Measurements from ENCODE around the gene RAB31. TPM values are rescaled to one million over a fixed set of nuclear protein-coding genes. Genes with fewer than 3 reads are reported as not detected.

The RAB31 gene
- total and polyA plus RNA-seq, 4 donors, result 21.5 to 114 (median 49.5) TPM

- H3K27ac ChIP-seq (ENCODE audit: low read depth in 1 of 2, low read length in 1 of 2), result peak overlapping the region in 1 of 2 donors; percentile 89
Observed at GRCh38 chr18:9712130-9712577, 4.1 kb downstream of the RAB31 start.

DNA sequence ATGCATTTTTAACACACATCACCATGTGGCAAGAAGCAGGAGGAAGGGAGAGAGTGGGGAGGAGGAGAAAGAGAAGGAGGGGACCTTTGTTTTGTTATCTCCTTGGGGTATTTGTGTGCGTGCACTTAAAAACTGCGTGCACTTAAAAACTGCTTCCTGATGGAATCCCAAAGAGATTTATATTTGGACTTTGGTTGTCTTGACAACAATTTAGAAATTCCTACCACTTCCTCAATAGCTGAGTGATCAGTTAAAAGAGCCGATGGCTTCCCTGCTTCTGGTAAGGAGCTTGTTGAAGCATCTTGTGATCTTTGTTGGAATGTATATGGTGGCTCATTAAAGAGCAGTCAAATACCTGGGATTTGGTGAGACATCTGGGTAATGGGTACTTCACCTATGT is 4.5 kb downstream of the RAB31 start:
- WGBS, 2 donors, result 26 to 31% methylated on average over 3 of the region's 3 CpGs
- ATAC-seq (ENCODE audit: insufficient read depth, low FRiP score) (no peak), DNase-seq (peak in 2 of 3 donors; percentile 35 to 38)
- Histone ChIP-seq H3K4me3 (no peak overlapping the region), H3K36me3 (ENCODE audit: control insufficient read depth in 4 of 4, insufficient read depth in 4 of 4, low read length in 4 of 4) (no peaks in the 10 kb centered on the region), H3K9me3 (ENCODE audit: control insufficient read depth in 4 of 4, insufficient read depth in 3 of 4, low read length in 3 of 4) (peaks cover 0 to 2% (median 0%) of the 10 kb centered on the region in 4 donors), H3K4me1 (ENCODE audit: control insufficient read depth in 5 of 5, insufficient read depth in 5 of 5, low read length in 5 of 5) (peaks cover 0 to 19% (median 0%) of the 10 kb centered on the region in 5 donors), H3K27me3 (ENCODE audit: control insufficient read depth in 3 of 3, insufficient read depth in 3 of 3, low read length in 2 of 3) (no peaks in the 10 kb centered on the region), H3K27ac (ENCODE audit: low read depth in 1 of 2, low read length in 1 of 2) (peak overlapping the region in 1 of 2 donors; percentile 89), H3K9ac (ENCODE audit: insufficient read depth in 1 of 2, low read length in 2 of 2) (no peak overlapping the region)
- TF ChIP-seq CTCF (IDR thresholded peaks at IDR 0.05; ENCODE audit: control extremely low read depth, extremely low read depth), result no peak

More at GRCh38 chr18:9712130-9712577, 4.1 kb downstream of the RAB31 start:
- Histone ChIP-seq H3K4me3 (no peak overlapping the region), H3K9ac (ENCODE audit: insufficient read depth in 1 of 2, low read length in 2 of 2) (no peak overlapping the region), H3K9me3 (ENCODE audit: control insufficient read depth in 4 of 4, insufficient read depth in 3 of 4, low read length in 3 of 4) (peaks cover 0 to 2% (median 0%) of the 10 kb centered on the region in 4 donors), H3K36me3 (ENCODE audit: control insufficient read depth in 4 of 4, insufficient read depth in 4 of 4, low read length in 4 of 4) (no peaks in the 10 kb centered on the region), H3K4me1 (ENCODE audit: control insufficient read depth in 5 of 5, insufficient read depth in 5 of 5, low read length in 5 of 5) (peaks cover 0 to 23% (median 3%) of the 10 kb centered on the region in 5 donors), H3K27me3 (ENCODE audit: control insufficient read depth in 3 of 3, insufficient read depth in 3 of 3, low read length in 2 of 3) (no peaks in the 10 kb centered on the region)
- DNase-seq (no peak), ATAC-seq (ENCODE audit: insufficient read depth, low FRiP score) (no peak)
- WGBS, 2 donors, result 55 to 57% methylated on average over 5 of the region's 5 CpGs
- no peak for TF ChIP-seq CTCF (IDR thresholded peaks at IDR 0.05; ENCODE audit: control extremely low read depth, extremely low read depth)

GRCh38 chr18:9714266-9715087 is 6.4 kb downstream of the RAB31 start:
- Histone ChIP-seq H3K4me3 (no peak overlapping the region), H3K9me3 (ENCODE audit: control insufficient read depth in 4 of 4, insufficient read depth in 3 of 4, low read length in 3 of 4) (peaks cover 0 to 2% (median 0%) of the 10 kb centered on the region in 4 donors), H3K27me3 (ENCODE audit: control insufficient read depth in 3 of 3, insufficient read depth in 3 of 3, low read length in 2 of 3) (no peaks in the 10 kb centered on the region), H3K27ac (ENCODE audit: low read depth in 1 of 2, low read length in 1 of 2) (no peak overlapping the region), H3K4me1 (ENCODE audit: control insufficient read depth in 5 of 5, insufficient read depth in 5 of 5, low read length in 5 of 5) (peaks cover 0 to 10% (median 0%) of the 10 kb centered on the region in 5 donors), H3K36me3 (ENCODE audit: control insufficient read depth in 4 of 4, insufficient read depth in 4 of 4, low read length in 4 of 4) (no peaks in the 10 kb centered on the region), H3K9ac (ENCODE audit: insufficient read depth in 1 of 2, low read length in 2 of 2) (no peak overlapping the region)
- DNase-seq, result no peak
- WGBS, 2 donors, result 92 to 96% methylated on average over 10 of the region's 10 CpGs
- no peak for ATAC-seq (ENCODE audit: insufficient read depth, low FRiP score)
- no peak for TF ChIP-seq CTCF (IDR thresholded peaks at IDR 0.05; ENCODE audit: control extremely low read depth, extremely low read depth)
